Inflammatory macrophage (primary cell): ENCODE measurements around the gene CNNM2.

Experiments used
- DNase-seq, 2 donors: peaks; one replicate each; pipeline ENCODE4 v3.0.0-alpha.2; 2020 to 2022
- total RNA-seq, 18 experiments: gene quantifications; one replicate each; lab custom pipeline; 2026; ENCODE audit warnings: mixed read lengths in 6 of 18, inconsistent platforms in 2 of 18; lab: John Stamatoyannopoulos, UW

The CNNM2 gene
- 1.4 to 10.8 (median 5.7) reads per million in 18 experiments for total RNA-seq

- DNase-seq = peak; percentile 100
These were observed at the start of gene CNNM2 for GRCh38 chr10:102917962-102918816. Gene CNNM2 (plus strand): TSS chr10:102918294. CDS start chr10:102918481, 187 bp downstream.

- no peak for DNase-seq
These were observed 49.2 kb upstream of the CNNM2 start for GRCh38 chr10:102868911-102869257.

GRCh38 chr10:102869258-102870198, 48.6 kb upstream of the CNNM2 start, which contains the start of gene AS3MT:
Gene AS3MT (plus strand): TSS chr10:102869470. CDS start chr10:102869593, 123 bp downstream.
- no peak for DNase-seq

GRCh38 chr10:102870221-102870620, 47.9 kb upstream of the CNNM2 start:
- DNase-seq = no peak

GRCh38 chr10:102872163-102872562, 45.9 kb upstream of the CNNM2 start:
- DNase-seq = no peak

- DNase-seq = no peak
These were observed 41.3 kb upstream of the CNNM2 start for GRCh38 chr10:102876747-102877153.

GRCh38 chr10:102878629-102879028, 39.5 kb upstream of the CNNM2 start:
- DNase-seq = no peak

- no peak for DNase-seq
These were observed 37.8 kb upstream of the CNNM2 start for GRCh38 chr10:102880256-102880655.

- DNase-seq = no peak
These were observed 30.0 kb upstream of the CNNM2 start for GRCh38 chr10:102888048-102888447.

- DNase-seq = no peak
These were observed 23.5 kb upstream of the CNNM2 start for GRCh38 chr10:102894466-102895213.

- no peak for DNase-seq
These were observed 18.1 kb upstream of the CNNM2 start for GRCh38 chr10:102900006-102900405.

GRCh38 chr10:102904346-102904745, 13.7 kb upstream of the CNNM2 start:
- no peak for DNase-seq

- DNase-seq = no peak
These were observed 11.6 kb upstream of the CNNM2 start for GRCh38 chr10:102906507-102906906.

GRCh38 chr10:102914781-102915180, 3.3 kb upstream of the CNNM2 start:
- no peak for DNase-seq

GRCh38 chr10:102916173-102916572, 1.9 kb upstream of the CNNM2 start:
- no peak for DNase-seq

GRCh38 chr10:102917314-102917961, 656 bp upstream of the CNNM2 start:
- peak; percentile 60 to 72 for DNase-seq

GRCh38 chr10:102918817-102919245, 737 bp downstream of the CNNM2 start:
- no peak for DNase-seq

GRCh38 chr10:102919246-102919959, 1.3 kb downstream of the CNNM2 start:
- DNase-seq = no peak

GRCh38 chr10:102919992-102920739, 2.1 kb downstream of the CNNM2 start:
- no peak for DNase-seq

- no peak for DNase-seq
These were observed 5.5 kb downstream of the CNNM2 start for GRCh38 chr10:102923601-102924000.
